OCI-LY3 (cell line): Measurements from ENCODE around the gene ITSN1.

ENCODE experiments used
- EZH2phosphoT487 ChIP-seq: fragments of 200-600 bp; shearing (Covaris generic); IDR thresholded peaks from 2 replicates; pipeline ENCODE4 v1.6.1; 2018; ENCODE audit warnings: antibody characterized with exemption, mixed run types, low read depth
- TF ChIP-seq, protein P1 (sequence below): fragments of 200-600, 300-600 bp; sonication (generic); IDR thresholded peaks from 2 replicates; pipeline ENCODE4 v1.5.1; 2014; ENCODE audit warnings: antibody characterized with exemption, low read length, low read depth

DNA sequence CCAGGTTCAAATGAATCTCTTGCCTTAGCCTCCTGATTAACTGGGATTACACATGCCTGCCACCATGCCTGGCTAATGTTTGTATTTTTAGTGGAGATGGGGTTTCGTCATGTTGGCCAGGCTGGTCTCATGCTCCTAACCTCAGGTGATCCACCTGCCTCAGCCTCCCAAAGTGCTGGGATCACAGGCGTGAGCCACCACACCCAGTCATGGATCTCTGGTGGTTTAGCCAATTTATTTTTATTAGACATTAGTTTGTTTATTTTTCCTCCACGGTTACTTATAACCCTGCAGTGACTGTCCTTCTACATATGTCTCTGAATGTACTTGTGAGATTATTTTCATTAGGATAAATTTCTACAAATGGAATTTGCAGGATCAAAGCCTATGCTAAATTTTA lies 5.3 kb downstream of the ITSN1 start:
- TF ChIP-seq, protein P1, sequence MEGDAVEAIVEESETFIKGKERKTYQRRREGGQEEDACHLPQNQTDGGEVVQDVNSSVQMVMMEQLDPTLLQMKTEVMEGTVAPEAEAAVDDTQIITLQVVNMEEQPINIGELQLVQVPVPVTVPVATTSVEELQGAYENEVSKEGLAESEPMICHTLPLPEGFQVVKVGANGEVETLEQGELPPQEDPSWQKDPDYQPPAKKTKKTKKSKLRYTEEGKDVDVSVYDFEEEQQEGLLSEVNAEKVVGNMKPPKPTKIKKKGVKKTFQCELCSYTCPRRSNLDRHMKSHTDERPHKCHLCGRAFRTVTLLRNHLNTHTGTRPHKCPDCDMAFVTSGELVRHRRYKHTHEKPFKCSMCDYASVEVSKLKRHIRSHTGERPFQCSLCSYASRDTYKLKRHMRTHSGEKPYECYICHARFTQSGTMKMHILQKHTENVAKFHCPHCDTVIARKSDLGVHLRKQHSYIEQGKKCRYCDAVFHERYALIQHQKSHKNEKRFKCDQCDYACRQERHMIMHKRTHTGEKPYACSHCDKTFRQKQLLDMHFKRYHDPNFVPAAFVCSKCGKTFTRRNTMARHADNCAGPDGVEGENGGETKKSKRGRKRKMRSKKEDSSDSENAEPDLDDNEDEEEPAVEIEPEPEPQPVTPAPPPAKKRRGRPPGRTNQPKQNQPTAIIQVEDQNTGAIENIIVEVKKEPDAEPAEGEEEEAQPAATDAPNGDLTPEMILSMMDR: no peak
- TF ChIP-seq EZH2phosphoT487: no peak
